GM21360 (cell line): ENCODE results near the gene IQGAP2.
"Not testable (repeated sequence)": the region's sequence is repeated elsewhere in the genome, so short reads cannot be mapped to it uniquely, and the experiment has no call there.

Experiments used
- ATAC-seq: cut with Tn5 transposase; IDR thresholded peaks from one replicate; pipeline ENCODE4 v1.9.1; 2021; ENCODE audit warnings: mild to moderate bottlenecking, moderate library complexity; ENCODE audit not compliant: unreplicated experiment

Gene IQGAP2, protein sequence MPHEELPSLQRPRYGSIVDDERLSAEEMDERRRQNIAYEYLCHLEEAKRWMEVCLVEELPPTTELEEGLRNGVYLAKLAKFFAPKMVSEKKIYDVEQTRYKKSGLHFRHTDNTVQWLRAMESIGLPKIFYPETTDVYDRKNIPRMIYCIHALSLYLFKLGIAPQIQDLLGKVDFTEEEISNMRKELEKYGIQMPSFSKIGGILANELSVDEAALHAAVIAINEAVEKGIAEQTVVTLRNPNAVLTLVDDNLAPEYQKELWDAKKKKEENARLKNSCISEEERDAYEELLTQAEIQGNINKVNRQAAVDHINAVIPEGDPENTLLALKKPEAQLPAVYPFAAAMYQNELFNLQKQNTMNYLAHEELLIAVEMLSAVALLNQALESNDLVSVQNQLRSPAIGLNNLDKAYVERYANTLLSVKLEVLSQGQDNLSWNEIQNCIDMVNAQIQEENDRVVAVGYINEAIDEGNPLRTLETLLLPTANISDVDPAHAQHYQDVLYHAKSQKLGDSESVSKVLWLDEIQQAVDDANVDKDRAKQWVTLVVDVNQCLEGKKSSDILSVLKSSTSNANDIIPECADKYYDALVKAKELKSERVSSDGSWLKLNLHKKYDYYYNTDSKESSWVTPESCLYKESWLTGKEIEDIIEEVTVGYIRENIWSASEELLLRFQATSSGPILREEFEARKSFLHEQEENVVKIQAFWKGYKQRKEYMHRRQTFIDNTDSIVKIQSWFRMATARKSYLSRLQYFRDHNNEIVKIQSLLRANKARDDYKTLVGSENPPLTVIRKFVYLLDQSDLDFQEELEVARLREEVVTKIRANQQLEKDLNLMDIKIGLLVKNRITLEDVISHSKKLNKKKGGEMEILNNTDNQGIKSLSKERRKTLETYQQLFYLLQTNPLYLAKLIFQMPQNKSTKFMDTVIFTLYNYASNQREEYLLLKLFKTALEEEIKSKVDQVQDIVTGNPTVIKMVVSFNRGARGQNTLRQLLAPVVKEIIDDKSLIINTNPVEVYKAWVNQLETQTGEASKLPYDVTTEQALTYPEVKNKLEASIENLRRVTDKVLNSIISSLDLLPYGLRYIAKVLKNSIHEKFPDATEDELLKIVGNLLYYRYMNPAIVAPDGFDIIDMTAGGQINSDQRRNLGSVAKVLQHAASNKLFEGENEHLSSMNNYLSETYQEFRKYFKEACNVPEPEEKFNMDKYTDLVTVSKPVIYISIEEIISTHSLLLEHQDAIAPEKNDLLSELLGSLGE (N-terminal part only)

GRCh38 chr5:76402886-76403765 lies at the start of gene IQGAP2:
IQGAP2 (plus strand) TSS chr5:76403285; CDS start chr5:76403546, 261 bp downstream.
- peak; percentile 53 for ATAC-seq

DNA sequence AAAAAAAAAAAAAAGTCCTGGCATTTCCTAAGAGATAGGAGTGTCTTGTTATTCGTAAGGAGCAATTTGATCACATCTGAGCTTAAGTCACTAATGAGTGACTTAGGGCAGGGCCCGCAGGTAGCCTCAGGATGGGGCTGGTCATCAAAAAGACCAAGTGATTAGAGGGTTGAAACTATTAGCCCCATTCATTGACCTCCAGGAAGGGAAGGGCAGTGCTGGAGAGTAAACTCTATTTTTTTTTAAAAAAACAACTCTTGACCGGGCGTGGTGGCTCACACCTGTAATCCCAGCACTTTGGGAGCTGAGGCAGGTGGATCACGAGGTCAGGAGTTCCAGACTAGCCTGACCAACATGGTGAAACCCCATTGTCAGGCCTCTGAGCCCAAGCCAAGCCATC lies 46.2 kb upstream of the IQGAP2 start:
- ATAC-seq: no peak

- ATAC-seq: no peak
Measured at GRCh38 chr5:76363352-76364225, 39.5 kb upstream of the IQGAP2 start.

GRCh38 chr5:76364226-76364589 lies 38.9 kb upstream of the IQGAP2 start:
- no peak for ATAC-seq

DNA sequence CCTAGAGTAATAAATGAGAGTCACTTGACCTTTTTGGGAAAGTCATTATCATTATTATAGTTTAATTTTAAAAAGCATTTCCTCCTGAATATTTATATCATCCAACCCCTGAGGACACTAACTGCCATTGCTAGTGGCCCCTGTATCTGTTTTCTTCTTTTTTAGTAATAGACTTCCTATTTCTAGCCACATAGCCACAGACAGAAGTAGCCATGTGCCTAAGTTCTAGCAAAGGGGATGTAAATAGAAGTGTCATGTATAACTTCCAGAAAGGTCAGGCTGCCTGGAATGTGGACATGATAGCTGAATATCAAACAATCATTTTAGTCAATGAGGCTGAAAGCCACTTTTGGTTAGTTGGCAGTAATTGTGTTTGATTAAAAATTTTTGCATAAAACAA lies 37.5 kb upstream of the IQGAP2 start:
- ATAC-seq: no peak

- ATAC-seq: no peak
Measured at GRCh38 chr5:76366596-76366995, 36.5 kb upstream of the IQGAP2 start.

DNA sequence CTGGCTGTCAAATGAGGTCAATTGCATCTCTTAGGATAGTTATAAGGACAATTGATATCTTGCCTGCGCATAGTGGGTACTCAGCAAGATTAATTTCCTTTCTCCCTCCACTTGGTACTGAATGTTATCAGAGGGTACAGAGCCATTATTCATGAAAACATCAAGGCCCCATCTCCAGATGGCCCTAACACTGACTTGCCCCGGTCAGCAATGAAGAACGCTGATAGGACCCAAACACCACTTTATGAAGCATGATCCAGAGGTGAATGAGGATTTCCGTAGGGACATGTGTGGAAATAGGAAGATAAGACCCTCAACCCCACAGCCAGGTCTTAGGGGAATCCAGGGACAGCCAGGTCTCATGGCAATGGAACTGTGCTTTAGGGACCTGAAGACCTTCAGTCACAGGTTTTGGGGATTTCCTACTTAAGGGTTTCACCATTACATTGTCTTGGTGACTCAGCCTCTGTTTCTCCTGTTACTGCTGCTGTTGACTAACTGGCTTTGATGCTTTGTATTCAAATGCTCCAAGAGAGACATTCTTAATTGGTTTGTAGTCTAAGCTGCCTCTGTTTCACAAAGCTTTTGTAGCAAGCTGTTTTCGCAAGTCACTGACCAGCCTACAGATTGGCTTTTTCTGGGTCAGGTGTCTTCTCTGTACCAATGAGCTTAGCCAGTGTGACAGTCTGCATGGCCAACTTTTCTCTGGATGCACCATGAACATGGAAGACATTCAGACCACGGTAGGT lies 35.3 kb upstream of the IQGAP2 start:
- ATAC-seq: peak; percentile 49

DNA sequence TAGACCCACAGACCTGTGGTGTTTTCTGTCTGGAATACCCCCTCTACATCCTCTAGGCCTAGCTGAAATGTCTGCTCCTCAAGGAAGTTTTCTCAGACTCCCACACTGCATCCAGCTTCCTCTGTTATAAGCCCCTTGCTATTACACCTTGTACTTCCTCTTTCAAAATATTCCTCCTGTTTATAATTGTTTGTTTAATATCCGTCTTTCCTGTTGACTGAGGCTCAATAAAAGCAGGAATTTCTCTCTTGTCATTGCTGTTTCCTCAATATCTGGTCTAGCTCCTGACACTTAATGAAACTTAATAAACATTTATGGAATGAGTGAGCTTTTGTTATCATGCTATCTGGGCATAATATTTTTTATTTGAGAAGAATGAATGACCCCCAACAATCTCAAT lies 34.1 kb upstream of the IQGAP2 start:
- no peak for ATAC-seq

DNA sequence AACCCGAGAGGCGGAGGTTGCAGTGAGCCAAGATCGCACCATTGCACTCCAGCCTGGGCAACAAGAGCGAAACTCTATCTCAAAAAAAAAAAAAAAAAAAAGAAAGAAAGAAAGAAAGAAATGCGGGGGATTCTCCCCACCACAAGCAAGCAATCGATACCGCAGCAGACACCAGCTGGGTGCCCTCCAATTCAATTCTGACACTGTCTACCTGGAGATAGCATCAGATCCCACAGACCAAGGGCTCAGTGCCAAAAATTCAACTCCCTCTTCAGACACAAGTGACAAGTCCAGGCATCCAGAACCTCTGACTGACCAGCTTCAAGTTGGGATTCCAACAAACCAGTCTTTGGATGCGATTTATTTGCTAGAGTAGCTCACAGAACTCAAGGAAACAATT lies 33.4 kb upstream of the IQGAP2 start:
- not testable (repeated sequence) for ATAC-seq

- no peak for ATAC-seq
Measured at GRCh38 chr5:76371960-76372322, 31.1 kb upstream of the IQGAP2 start.

GRCh38 chr5:76372323-76373054 lies 30.6 kb upstream of the IQGAP2 start:
- ATAC-seq: no peak

DNA sequence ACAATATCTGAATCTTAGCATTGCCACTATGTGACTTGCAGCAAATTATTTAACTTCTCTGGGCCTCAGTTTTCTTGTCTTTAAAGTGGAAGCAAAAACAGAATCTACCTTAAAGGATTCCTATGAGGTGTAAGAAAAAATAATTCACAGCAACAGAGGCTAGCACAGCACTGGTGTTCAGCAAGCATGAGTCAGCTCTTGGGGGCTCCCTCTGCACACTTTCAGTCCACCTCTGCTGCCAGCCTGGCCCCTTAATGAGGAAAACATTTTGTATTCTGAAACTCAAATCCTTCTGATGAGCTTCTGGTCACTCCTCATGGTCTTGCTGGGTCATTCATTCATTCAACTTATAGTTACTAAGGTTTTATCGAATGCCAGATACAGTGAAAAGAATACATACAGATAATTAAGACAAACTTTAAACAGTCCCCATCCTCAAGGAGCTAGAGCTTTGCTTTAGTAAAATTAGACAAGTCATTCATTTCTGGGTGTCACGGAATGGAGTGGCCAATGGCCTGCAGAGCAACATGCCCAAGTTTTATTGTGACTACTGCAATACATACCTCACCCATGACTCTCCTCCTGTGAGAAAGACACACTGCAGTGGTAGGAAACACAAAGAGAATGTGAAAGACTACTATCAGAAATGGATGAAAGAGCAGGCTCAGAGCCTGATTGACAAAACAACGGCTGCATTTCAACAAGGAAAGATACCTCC lies 26.8 kb upstream of the IQGAP2 start:
- no peak for ATAC-seq

DNA sequence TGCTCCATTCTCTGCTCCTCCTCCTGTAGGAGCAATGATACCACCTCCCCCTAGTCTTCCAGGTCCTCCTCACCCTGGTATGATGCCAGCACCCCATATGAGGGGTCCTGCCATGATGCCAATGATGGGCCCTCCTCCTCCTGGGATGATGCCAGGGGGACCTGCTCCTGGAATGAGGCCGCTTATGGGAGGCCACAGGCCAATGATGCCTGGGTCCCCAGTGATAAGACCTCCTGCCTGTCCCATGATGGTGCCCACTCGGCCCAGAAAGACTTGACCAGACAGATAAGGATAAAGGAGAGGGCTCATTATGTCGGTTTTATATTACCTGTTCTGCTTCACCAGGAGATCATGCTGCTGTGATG lies 26.2 kb upstream of the IQGAP2 start:
- ATAC-seq: no peak

DNA sequence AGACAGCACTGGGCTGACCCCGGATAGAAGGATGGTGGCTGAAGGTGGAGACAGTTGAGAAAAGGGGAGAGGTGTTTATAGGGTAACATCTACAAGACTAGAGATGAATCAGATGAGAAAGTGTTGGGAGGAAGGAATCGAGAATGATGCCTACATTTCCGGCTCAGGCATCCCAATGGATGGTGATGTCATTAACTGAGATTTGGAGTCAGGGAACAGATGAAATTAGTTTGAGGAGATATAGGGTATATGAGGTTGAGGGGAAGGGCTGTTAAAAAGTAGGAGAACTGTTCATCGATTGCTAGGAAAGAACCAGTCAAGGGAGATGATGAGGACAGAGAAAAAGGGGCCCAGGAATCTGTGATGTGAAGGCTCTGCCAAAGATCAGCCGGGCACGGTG lies 24.7 kb upstream of the IQGAP2 start:
- ATAC-seq: no peak

- ATAC-seq: no peak
Measured at GRCh38 chr5:76379316-76379715, 23.8 kb upstream of the IQGAP2 start.

DNA sequence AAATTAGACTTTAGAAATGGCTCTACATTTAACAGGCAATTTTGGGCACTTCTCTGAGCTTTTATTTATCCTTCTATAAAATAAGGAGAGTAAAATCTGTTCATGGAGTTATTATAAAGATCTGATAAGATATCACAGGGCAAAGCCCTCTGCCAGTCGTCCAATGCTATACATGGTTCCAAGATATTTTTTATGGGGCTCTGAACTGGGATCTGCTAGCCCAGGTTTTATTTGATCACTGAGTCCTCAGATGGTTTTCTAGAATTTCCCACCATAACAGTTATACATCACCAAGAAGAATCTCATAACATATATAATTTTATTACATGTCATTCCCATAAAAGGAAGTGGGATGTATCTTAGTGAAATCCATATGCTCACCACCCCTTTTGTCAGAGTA lies 23.2 kb upstream of the IQGAP2 start:
- ATAC-seq: no peak

- ATAC-seq: no peak
Measured at GRCh38 chr5:76380346-76381066, 22.6 kb upstream of the IQGAP2 start.
